GM21529 (cell line): ENCODE data around the gene MUCL1.
"Not testable (repeated sequence)": the region's sequence is repeated elsewhere in the genome, so short reads cannot be mapped to it uniquely, and the experiment has no call there.

Experiments used
- ATAC-seq: cut with Tn5 transposase; IDR thresholded peaks from one replicate; pipeline ENCODE4 v1.9.1; 2021; ENCODE audit not compliant: unreplicated experiment

The MUCL1 gene, protein sequence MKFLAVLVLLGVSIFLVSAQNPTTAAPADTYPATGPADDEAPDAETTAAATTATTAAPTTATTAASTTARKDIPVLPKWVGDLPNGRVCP

DNA sequence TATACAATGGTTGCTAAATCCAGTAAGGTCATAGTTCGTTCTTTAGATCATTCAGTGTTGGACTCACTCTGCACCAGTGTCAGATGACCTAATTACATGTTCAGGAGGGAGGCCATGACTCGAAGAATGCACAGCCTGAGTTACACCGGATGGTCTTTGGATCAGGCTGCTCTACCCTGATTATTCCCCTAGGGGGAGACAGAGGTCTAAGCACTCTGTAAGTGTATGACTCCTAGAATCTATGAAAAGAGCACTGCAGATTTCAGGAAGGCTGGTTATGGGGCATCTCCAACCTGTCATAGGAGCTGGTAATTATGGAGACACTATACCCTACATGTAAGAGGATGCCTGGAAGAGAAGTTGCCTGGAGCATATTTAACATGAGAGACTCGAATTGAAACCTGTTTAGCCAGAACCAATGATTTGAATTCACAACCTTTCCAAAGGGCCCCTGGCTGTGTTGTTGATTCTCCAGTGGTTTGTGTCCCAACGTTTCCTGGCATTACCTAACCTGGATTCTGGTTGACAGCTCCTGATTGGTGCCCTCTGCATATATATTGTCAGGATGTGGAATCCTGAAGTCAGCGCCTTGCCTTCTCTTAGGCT lies at the start of gene MUCL1:
Gene MUCL1 (plus strand): TSS at position 584 of the 606 bp plus-strand sequence. CDS start 67 bp downstream, outside the sequence.
- ATAC-seq, result peak; percentile 94

DNA sequence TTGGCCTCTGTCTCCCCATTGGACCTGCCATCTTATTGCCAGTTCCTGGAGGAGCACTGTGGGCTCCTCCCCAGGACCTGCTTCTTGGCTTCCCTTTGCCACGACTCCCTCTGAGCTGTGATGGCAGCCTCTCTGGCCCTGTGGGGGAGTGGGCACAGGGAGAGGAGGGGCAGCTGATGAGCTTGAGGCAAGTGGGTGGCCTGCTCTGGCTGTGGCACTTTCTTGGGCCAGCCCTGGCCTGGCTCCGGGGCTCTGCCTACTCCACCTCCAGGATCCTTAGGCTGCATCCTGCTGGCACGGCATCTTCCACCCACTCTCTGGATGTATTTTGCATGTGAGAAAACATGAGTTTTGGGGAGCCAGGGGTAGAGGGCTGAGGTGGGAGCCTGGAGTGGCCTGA lies 32.6 kb upstream of the MUCL1 start:
- ATAC-seq, result no peak

DNA sequence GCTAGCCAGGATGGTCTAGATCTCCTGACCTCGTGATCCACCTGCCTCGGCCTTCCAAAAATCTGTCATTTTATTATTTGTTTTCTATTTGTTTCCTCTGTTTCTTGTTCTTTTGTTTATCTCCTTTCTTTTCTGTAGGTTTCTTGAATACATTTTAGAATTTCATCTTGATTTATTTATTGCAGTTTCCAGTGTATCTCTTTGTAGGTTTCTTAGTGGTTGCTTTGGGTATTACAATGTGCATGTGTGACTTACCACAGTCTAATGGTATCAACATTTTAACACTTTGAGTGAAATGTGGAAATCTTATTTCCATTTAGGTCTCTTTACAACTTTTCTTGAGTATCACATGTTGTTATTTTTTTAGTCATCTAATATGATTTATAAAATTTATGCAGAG lies 29.9 kb upstream of the MUCL1 start:
- ATAC-seq, result no peak

DNA sequence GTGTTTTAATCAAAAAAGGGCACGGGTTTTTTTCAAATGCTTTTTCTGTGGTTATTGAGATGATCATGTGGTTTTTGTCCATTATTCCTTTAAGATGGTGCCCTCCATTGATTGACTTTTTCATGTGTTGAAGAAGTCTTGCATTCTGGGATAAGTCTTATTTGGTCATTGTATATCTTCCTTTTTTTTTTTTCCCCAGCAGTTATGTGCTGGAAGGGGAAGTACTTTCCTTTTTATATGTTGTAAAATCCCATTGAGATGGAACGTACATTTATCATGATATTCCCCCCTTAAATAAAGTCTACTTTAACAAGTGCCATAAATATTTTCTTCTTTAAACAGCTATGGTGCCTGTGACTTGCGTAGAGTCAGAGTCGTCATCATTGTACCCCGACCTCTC lies 24.8 kb upstream of the MUCL1 start:
- ATAC-seq, result no peak

DNA sequence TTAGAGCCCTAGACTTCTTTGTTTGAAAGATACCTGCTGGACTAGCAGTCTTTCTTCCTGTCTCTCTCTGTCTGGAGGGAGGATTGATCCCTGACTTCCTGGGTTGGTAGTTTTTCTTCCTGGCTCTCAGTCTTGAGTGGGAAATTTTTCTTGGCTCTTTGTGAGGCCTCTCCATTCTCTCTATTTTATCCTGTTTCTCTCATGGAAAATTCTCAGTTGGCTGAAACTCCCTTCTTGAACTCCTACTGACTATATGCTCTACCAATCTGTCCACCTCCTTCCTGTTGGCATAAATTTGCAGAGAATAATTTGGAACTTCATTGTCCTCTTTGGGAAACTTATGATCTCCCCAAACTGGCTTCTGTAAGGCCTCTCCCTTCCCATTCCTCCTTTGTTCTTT lies 24.1 kb upstream of the MUCL1 start:
- no peak for ATAC-seq

DNA sequence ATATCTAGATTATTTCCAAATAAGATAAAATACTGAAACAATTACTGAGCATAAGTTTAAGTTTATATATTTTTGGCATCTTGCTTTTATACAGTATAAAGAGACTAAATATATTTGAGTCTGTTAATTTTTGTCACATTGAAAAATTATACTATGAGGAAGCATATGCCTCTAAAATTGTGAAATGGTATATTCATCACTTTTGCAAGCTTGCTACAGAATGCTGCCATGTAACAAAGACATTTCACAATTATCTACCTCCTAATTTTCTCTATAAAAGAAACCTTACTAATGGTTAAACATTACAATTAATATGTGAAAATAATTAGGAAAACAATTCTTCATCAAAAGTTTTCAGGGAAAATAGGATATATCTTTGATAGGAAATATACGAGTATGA lies 22.7 kb upstream of the MUCL1 start:
- no peak for ATAC-seq

DNA sequence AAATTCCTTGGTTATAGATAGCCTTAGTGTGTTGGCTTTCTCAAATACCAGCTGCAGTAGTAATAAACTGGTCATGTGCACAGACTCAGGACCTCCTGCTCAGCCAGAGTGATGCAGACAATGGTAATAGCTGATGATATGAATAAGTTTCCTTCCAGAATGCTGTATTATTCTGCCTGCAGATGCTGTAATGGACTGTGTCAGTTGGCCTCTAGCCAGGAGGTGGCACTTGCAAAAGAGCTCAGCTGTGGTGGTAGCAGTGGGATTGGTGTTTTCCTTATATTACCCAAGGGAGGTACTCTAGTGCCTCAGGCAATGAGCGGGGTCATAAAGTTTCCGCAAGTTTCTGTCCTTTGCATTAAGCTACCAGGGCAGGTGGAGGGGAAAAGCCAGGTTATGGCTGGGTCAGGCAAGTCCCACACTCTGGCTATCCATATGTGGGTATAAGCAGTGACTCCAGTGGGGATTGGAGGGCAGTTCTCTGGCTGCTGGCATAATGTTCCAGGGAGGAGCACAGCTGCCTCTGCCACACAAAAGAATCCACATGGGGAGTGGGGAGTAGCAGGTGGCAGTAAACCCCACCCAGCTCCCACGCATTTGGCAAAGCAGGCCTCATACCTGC lies 14.0 kb upstream of the MUCL1 start:
- ATAC-seq, result no peak

DNA sequence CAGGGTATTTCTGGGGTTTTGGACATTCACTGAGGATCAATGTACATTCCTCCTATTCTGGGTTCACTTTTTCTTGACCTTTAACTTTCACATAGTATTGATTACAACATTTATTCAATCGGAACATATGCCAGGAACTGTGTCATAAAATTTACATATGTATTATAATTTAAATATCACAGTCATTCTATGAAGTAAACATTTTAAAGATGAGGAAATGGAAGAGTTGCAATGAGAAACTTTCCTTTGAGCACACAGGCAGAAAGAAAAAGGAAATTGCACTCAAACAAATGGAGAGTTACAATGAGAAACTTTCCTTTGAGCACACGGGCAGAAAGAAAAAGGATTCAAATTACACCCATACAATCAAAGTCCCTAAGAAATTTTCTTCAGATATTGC lies 3.1 kb downstream of the MUCL1 start:
- no peak for ATAC-seq

DNA sequence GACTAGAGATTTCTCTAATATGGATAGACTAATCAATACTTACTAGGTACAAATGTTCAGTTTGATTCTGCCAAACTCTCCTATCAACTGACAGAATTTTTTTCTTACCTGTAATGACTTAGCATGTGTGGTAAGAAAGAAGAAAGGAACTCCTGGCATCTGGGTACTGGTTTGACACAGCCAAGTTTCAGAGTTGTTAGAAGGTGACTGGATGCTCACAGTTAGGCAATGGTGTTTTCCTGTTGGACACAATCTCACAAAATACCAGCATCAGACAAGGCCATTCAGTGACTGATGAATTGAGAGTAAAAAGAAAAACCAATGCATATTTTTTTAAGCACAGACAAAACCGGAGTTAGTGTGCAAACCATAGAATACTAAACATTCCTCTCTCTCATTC lies 4.2 kb downstream of the MUCL1 start:
- ATAC-seq, result no peak

DNA sequence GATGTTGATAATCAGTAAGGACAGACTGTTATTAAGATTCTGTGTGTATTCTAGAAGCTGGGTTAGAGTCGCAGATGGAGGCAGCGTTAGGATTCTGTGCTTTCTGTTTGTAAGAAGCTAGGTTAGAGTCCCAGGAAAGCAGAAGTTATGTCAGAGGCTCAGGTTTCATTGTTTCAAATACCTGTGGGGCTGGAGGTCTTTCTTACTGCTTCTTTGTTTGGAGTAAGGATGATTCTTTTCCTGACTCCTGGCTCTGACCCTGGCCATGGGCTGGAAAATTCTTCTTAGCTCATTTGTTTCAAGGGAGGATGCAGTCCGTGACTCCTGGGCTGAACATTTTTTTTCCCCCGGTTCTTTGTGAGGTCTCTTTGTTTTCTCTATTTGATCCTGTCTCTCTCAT lies 5.2 kb downstream of the MUCL1 start:
- no peak for ATAC-seq

DNA sequence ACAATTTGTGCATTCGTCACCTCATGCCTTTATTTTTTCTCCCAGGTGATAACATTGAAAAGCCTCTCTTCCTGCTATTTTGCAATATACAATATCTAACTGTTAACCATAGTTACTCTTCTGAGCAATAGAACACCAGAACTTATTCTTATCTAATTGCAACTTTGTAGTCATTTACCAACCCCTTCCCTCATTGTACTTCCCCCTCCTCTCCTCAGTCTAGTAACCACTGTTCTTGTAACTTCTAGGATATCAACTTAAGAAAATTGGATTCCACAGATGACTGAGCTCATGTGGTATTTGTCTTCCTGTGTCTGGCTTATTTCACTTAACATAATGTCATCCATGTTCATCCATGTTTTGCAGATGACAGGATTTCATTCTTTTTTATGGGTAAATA lies 7.6 kb downstream of the MUCL1 start:
- no peak for ATAC-seq

DNA sequence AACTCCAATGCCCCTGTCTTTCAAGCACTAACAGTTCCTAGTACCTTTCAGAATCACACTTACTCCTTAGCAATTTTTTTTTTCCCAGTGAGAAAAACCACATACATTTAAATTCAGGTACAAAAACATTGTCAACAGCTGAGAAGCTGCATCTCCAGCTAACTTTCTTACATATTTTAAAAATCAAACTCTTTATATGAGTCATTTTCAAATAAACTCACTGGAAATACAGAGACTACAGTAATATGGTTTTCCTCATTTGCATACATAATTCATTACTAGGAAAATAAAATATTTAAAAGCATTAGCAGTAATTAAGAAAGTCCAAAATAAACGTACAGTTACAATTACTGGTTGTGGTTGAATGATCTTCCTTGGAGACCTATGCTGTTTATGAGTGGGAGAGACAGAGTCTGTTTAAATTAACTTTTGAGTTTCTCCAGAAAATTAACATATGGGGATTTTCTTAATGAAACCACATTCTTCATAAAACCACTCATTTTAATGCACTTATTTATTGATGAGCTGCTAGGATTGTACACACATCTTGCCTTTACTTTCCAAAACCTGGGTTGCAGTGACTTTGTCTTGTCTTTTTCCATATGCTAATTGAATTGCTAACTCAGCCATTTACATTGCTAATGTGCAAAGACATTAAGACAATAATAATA lies 9.8 kb downstream of the MUCL1 start:
- ATAC-seq, result no peak

DNA sequence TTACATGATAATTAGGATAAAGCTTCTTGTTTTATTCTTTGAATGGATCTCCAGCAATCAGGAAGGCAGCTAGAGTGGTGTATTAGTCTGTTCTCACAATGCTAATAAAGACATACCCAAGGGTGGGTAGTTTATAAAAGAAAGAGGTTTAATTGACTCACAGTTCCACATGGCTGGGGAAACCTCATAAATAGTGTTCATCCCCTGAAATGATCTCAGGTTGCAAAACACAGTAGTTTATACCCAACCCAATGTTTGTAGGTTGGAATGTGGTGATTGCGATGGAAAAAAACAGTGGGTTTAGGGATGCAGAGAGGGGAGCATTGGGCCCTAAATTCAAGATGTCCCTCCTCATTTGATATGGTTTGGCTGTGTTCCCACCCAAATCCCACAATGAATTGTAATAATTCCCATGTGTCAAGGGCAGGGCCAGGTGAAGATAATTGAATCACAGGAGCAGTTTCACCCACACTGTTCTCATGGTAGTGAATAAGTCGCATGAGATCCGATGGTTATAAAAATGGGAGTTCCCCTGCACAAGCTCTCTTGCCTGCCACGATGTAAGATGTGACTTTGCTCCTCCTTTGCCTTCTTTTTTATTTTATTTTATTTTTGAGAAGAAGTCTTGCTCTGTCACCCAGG lies 11.5 kb downstream of the MUCL1 start:
- no peak for ATAC-seq

DNA sequence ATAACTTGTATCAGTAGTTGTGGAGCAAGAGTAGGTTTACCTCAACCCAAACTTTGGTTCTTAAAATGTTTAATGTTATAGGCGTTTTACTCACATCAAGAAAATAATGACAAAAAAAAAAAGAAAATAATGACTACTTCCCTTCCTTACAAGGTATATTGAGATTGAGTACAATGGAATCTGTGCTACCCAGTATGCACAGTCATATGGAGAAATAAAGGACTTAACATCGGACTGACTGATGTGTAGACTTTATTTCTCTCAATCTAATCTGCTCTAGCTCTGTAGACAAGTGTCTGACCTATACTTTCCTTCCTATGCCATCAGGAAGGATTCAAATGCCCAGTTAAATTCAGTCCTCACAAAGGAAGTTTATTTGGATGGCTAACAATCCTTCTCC lies 14.4 kb downstream of the MUCL1 start:
- no peak for ATAC-seq

DNA sequence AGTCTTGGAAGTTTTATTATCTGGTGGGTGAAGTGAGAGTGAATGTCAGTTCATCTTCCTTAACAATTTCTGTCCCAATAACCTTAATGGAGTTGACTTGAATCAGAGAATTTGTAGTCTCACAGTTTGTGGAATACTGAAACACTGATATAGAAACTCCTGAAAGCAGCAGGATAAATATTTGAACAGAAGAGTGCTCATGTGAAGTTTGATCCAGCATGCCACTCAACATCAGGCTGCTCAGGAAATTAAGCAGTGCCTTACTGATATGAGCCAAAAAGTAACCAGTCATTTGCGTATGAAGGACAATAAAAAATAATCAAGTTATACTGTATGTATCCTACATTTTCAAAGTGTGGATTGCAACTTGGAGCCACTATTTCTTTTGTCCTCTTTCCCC lies 15.7 kb downstream of the MUCL1 start:
- no peak for ATAC-seq

DNA sequence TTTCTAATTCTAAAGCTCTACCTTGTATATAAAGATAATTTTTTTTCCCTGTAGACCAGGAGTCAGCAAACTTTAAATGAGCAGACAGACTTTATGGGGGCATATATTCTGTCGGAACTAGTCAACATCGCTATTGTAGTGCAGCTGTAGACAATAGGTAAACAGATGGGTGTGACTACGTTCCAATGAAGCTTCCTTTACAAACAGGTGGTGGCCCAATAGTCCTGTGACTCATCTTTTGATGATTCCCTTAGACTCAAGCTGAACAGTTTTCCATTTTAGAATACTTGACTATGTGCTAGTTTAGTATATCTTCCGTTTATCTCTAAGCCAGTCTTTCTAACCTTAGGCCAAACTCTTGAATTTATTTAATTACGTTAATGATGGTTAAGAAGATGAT lies 16.3 kb downstream of the MUCL1 start:
- ATAC-seq, result no peak

DNA sequence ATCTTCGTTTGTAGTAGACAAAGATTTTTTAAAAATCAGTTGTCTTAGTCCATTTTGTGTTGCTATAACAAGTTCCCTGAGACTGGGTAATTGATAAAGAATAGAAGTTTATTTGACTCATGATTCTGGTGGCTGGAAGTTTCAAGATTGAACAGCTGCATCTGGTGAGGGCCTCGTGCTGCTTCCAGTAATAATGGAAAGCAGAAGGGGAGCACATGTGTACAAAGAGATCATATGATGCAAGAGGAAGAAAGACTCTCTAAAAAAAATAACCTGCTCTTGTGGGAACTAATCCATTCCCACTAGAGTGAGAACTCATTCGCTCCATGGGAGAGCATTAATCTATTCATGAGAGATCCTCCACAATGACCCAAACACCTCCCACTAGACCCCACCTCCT lies 24.8 kb downstream of the MUCL1 start:
- no peak for ATAC-seq

DNA sequence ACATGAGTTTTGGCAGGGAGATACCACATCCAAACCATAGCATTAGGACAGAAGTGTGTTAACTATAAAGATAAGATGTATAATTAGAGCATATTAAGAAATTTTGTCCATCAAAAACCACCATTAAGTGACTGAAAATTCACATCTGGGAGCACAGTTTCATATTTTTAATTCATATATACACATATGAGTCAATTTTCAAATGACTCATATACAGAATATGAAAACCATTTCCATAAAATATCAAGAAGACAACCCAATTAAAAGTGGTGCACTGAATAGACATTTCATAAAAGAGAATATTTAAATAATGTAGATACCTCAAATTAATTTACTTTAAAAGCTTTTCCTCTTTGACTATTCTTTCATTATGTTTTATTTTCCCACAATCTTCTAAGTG lies 25.3 kb downstream of the MUCL1 start:
- no peak for ATAC-seq

DNA sequence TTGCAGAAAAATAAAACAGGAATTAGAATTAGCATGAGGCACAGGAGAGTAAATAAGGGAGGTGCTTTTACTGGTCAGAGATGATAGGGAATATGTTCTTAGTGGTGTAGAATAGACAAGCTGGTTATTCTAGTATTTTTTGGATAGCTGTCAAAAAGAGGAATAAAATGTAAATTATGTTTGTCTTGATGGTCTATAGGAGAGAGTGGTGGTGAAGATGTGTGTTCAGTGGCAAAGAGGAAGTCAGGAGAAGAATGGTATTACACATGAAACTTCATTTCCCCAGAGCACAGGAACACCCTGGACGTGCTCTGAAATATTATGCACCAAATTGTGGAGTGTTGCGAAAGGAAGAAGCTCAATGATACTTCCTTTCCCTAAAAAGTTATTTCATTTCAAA lies 27.8 kb downstream of the MUCL1 start:
- ATAC-seq, result no peak

DNA sequence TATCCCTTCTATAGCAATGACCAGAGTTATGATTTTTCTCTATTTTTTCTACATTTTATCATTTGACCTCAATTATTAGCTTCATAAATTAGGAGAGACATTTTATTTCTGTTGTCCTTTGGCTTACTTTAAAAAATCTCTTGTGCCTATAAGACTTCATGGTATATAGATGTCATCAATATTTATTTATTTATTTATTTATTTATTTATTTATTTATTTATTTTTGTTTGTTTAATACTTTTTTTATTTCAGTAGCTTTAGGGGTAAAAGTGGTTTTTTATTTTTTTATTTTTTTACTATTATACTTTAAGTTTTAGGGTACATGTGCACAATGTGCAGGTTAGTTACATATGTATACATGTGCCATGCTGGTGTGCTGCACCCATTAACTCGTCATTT lies 28.3 kb downstream of the MUCL1 start:
- ATAC-seq, result not testable (repeated sequence)

DNA sequence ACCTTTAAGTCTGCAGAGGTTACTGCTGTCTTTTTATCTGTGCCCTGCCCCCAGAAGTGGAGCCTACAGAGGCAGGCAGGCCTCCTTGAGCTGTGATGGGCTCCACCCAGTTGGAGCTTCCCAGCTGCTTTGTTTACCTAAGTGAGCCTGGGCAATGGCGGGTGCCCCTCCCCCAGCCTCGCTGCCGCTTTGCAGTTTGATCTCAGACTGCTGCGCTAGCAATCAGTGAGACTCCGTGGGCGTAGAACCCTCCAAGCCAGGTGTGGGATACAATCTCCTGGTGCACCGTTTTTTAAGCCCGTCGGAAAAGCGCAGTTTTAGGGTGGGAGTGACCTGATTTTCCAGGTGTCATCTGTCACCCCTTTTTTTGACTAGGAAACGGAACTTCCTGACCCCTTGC lies 34.1 kb downstream of the MUCL1 start:
- not testable (repeated sequence) for ATAC-seq

DNA sequence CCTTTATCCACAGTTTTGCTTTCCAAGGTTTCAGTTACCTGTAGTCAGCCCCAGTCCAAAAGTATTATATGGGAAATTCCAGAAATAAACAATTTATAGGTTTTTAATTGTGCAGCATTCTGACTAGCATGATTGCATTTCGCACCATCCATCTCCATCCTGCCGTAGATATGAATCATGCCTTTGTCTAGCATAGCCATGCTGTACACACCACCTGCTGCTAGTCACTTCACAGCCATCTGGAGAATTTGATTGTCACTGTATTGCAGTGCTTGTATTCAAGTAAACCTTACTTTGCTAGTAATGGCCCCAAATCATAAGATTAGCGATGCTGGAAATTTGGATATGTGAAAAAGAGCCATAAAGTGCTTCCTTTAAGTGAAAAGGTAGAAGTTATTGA lies 36.0 kb downstream of the MUCL1 start:
- ATAC-seq, result no peak
